HG03565 (cell line): ENCODE measurements around the gene ACKR1.

Experiments
- ATAC-seq: cut with Tn5 transposase; IDR thresholded peaks from one replicate; pipeline ENCODE4 v1.9.1; 2021; ENCODE audit warnings: mild to moderate bottlenecking, moderate library complexity; ENCODE audit not compliant: unreplicated experiment

ACKR1 gene

DNA sequence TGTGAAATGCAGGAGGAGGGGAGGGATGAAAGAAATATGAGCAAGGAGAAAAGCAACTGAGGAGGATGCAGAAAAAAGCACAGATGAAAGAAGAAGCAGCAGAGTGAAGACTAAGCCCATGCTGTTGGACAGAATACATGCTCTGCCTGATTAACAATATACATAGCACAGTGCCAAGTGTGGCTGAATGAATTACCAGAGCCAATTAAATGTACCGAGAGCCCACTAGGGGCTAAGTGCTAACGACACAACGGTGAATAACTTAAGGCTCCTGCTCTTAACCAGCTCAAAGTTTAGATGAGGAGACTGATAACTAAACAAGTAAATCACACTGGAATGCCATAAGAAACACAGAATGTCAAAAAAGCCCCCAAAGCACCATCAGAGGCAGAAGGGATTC, 17.6 kb upstream of the ACKR1 start:
- no peak for ATAC-seq

DNA sequence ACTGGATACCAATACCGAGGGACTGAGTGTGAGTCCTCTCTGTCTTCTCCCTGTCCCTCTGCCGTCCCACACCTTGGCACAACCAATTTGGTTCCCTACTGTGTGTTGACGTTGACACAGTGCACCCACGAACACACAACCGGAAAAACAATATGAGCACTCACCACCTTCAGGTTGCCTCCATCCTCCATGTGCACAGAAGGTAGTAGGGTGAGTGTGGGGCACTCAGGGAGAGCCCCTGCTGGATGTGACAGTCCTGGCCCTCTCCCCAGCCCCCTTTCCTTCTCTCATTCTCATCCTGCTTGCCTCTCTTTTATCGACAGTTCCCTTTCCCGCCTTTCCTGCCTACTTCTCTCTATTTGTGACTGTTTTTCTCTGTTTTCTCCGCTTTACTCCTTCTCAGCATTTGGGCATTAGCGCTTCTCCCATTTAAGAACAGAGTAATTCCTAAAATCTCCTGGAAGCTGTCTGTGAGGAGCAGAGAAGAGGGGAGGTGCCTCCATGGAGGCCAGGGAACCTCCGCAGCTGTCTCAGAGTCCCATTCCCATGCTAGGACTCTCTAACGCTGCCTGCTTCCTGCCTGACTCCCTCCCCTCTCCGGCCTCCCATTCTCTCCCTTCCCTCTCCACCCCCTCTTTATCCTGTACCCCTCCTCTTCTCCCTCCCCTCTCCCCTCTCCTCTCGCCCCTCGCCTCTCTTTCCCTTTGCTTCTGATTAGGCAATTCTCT, 16.9 kb upstream of the ACKR1 start:
- no peak for ATAC-seq

DNA sequence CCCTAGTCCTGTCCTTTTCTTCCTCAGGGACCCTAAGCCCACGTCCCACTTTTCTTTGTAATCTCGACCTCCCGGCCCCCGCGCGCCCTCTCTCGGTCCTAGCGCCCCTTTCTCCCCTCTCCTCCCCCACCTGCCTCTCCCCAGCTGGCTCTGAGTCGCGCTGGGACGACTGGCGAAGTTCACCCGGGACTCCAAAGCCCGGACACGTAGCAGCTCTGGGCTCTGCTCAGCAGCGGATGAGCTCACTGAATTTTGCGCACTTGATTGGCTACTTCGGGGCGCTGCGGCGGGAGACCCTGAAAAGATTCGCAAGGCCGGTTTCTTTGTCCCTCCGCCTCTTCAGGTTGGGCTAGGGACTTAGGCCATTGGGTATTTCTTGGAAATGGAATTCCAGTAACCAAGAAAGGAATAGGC, 16.3 kb upstream of the ACKR1 start:
- peak; percentile 93 for ATAC-seq

DNA sequence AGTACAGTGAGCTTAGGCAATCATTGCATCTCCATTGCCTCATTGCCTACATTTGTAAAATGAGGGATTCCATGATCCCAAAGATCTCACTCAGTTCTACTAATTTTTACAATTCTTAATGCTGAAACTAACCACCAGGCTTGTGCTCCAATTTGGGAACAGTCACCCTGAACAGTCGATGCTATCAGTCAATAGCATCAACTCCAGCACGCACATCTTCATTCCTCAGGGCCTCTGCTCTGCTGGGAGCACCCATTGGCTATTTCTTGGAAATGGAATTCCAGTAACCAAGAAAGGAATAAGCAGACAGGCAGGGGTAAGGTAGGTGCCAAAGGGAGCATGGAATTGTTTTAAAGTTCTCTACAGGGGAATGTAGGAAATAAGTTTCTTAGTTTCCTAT, 14.2 kb upstream of the ACKR1 start:
- ATAC-seq = no peak

DNA sequence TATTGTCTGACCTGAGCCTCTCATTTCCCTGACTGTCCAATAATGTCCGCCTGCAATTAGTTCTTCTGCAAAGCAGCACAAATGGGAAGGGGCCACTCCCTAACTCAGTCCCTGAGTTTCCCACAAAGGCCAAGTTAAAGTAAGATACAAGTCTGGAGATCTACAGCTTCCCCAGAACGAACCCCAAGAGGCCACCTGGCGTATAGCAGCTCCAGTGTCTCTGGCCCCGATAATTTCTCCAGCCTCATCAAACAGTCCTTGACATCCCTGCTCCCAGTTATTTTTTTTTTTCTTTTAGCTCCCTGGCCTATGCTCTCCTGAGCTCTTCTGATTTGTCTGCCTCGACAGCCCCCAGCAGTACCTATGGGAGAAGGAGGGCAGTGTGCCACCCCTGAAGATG, 8.1 kb upstream of the ACKR1 start:
- no peak for ATAC-seq

DNA sequence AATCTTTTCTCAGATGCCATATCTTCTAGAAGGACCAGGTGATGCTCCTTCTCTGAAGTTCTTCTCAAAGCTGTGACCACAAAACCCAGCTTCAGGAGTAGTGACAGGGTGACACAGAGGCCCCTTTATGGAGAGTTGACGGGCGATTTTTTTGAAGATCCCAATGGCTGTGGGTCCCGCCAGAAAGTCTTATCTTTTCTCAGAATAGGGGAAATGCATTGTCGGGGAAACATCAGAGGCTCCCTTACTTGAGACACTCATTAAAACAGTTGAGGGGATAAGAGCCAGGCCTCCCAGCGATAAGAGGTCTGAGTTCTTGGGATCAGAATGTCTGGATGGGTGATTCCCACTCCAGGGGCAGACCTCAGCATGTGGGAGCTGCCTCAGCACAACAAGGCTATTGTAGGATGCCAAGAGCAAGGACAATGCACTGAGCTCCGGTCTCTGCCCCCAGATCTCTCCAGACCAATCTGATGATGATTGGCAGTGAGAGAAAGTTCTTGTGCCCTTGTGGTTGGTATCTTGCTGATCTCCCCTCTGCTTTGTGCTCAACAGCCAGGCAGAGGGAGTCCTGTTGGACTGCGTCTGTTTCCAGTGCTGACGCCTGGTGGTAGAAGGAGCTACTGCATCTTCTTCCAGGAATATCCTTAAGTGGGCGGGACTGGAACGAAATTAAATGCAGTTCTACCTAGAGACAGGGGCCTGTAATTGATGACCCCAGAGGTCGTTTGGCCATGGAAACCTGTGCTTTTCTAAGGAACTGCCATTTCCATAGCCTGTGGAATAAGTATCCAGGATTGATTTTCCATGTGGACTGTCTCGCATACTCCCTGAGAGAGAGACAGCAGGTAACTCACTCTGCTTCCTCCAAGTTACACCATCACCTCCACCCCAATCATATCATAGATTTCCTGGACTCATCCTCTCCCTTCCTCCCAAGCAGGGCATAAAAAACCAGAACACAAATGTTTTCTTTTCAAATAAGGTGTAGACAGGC, 6.8 kb upstream of the ACKR1 start:
- ATAC-seq = peak; percentile 88

DNA sequence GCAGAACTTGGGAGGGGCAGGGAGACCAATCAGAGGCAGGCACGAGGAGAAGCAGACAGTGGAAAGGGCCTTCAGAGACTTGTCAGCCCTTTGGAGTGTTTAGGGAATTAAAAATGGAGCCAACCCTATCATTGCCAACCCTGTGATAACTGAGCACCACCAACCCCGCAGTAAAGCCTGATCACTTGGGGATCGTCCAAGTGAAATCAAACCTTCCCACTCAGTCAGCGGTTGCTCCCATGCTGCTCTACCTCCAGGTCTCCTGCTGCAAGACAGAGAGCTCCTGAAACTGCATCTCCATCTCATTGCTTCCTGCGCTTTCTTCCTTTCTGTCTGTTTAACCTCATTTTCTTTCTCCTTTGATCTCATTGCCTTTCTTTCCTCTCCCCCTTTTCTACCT, 4.8 kb upstream of the ACKR1 start:
- no peak for ATAC-seq

DNA sequence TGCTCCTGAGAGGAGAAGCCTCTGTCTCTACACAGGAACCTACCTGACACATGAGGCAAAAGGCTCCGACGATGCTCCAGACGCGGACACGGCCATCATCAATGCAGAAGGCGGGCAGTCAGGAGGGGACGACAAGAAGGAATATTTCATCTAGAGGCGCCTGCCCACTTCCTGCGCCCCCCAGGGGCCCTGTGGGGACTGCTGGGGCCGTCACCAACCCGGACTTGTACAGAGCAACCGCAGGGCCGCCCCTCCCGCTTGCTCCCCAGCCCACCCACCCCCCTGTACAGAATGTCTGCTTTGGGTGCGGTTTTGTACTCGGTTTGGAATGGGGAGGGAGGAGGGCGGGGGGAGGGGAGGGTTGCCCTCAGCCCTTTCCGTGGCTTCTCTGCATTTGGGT, 3.9 kb upstream of the ACKR1 start:
- no peak for ATAC-seq

DNA sequence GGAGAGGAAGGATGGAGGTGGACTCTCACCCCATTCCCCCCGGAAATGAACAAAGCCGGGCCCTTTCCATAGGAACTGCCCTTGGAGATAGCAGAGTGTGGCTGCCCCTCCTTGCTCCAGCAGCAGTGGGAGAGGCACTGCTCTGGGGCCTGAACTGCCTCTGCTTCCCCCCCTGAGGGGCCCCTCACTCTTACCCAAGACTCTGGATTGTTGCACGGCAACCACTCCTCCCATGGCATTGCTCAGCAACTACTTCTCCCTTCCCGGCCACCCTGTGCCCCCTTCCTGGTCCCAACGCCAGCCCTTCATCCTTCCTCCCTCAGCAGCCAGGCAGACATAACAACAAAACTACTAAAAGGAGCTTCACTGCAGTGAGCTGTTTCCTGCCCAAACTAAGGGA, 3.0 kb upstream of the ACKR1 start:
- ATAC-seq = no peak

DNA sequence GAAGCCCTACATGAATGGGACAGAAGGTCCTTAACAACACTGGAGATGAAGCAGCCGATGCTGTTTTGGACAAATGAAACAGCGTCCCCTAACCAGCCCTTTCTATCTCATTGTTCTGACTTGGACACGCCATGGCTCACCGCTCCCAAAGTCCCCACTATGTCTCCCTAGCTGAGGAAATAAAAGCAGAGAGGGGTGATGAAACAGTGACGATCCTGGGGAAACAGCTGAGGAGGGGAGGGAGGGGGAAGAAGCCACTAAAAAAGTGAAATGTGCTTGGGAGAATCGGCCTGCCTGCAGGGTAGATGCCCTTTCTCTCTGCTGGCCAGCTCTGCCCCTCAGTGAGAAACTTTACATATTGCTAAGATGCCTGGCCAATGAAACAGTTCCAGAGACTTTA, 1.1 kb upstream of the ACKR1 start:
- ATAC-seq = no peak

DNA sequence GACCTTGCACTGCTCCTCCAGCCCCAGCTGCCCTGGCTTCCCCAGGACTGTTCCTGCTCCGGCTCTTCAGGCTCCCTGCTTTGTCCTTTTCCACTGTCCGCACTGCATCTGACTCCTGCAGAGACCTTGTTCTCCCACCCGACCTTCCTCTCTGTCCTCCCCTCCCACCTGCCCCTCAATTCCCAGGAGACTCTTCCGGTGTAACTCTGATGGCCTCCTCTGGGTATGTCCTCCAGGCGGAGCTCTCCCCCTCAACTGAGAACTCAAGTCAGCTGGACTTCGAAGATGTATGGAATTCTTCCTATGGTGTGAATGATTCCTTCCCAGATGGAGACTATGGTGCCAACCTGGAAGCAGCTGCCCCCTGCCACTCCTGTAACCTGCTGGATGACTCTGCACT, 550 bp downstream of the ACKR1 start:
- ATAC-seq = no peak

DNA sequence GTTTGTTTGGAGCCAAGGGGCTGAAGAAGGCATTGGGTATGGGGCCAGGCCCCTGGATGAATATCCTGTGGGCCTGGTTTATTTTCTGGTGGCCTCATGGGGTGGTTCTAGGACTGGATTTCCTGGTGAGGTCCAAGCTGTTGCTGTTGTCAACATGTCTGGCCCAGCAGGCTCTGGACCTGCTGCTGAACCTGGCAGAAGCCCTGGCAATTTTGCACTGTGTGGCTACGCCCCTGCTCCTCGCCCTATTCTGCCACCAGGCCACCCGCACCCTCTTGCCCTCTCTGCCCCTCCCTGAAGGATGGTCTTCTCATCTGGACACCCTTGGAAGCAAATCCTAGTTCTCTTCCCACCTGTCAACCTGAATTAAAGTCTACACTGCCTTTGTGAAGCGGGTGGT, 1.4 kb downstream of the ACKR1 start:
- ATAC-seq = no peak

DNA sequence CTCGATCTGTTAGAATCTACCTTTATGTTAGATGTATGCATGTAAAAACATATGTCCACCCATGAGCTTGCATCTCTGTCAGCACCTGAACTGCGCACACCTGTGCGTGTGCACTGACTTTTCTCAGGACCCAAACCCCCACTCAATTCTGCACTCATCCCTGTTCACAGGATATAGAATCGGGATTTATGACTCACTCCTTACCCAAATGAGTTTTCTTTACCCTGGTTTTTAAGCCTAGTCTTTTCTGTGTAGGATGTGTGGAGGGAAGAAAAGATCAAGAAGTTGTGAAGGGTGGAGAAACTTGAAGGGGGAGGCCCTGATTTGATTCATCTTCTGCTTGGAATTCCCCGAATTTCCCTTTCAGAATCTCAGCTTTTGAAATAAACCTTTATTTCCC, 2.4 kb downstream of the ACKR1 start:
- ATAC-seq = no peak

DNA sequence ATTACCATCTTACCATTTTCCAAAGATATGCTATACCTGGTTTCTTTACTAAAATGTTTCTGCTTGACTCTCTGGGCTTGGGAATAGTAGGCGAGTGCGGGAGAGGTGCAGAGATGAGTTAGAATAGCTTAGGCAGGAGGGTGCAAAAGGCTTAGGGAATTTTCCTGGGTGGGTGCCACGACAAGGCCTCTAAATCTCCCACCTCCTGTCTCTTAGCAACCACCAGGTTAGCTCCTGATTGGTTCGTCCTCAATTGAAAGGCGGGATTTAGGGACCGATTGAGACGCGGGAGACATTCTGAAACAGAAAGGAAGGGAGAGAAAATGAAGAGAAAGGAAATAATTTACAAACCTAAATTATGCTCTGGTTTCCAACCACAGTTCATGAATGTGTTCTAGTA, 3.1 kb downstream of the ACKR1 start:
- ATAC-seq = no peak

DNA sequence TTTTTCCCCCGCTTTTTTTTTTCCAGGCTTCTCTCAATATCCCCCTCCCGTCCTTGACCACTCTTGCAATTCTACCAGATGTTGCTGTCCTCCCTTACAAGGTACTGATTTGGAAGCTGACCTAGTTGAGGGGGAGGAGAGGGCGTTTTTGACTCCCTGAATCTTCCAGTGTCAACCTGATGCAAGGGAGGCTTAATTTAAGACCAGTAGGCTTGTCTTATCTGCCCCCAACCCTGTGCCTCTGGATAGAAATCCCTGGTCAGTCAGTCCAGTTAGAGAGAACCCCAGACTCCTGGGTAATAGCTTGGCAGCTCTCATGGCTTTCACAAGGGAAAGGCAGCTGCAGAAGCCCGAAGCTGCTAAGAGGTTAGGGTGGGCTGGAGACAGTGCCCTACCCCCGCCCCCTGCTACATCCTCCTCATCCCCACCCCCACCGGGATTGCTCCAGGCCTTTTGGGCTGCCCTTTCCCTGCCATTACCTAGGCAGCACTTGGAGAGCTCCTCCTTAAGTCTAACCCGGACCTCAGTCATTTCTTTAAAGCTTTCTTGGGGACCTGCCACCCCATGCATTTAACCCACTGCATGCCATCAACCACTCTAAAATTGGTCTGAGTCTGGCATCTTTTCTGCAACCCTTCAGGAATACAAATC, 3.6 kb downstream of the ACKR1 start:
- ATAC-seq = no peak

DNA sequence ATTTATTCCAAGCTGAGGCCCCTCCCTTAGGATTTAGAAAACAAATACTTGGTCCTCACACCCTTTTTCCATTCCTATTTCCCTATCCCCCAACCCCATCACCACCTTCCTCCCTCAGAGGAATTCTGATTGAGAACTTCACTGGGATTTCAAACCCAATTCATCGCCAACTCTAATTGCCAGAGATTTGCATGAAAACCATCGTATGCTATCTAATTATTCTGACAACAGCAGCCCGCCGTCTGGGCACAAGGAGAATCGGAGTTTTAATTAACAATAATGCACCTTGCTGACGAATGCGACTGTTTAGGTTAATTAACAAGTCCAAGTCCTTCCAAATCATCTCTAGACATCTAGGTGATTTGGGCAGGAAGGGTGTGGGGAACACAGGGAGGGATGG, 4.4 kb downstream of the ACKR1 start:
- ATAC-seq = no peak

DNA sequence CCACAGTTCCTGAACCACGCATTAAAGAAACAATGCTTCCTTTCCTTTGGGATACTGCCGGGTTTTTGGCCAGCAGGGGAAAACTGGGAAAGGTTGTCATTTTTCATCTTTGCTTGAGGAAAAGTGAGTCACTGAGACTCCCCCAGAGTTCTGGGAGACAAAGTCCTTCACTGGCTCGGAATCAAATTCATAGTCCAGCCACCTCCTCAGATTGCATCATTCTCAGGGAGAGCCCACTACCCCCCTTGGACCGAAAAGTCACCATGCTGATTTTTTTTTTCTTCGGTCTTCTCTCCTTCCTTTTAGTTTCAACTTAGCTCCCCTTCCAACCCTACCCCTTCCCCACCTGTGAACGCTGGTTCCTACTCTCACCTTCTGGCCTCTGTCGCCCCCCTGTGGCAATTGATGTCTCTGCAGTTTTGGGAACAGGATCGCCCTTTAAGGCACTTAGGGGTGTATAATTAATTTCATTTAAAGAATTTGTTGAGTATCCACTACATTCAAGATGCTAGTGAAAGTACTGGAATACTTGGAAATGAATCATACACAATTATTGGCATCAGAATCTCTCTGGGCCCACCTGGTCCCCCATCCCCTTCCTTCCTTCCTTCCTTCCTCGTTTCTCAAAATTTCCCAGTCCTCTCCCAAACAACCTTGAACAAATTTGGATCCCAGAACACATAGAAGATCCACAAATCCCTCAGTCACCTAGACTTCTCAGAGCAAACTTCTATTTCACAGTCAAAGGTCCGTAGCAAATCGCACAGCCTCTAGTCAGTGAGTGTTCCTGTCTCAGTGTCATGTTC, 6.9 kb downstream of the ACKR1 start:
- no peak for ATAC-seq

DNA sequence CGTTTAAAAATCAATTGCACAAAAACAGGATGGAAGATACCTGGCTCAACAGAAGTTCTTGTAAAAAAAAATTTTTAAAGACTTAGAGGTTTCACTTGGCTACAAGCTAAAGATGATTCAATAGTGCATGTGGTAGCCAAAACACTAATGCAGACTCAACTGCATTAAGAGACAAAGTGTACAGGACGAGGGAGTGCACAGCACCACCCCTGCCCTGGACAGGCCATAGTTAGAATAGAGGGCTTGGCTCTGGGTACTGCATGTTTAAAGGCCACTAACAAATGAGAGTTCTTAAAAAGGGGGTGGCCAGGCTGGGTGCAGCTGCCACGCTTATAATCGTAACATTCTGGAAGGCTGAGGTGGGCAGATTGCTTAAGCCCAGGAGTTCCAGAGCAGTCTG, 7.9 kb downstream of the ACKR1 start:
- ATAC-seq = no peak

DNA sequence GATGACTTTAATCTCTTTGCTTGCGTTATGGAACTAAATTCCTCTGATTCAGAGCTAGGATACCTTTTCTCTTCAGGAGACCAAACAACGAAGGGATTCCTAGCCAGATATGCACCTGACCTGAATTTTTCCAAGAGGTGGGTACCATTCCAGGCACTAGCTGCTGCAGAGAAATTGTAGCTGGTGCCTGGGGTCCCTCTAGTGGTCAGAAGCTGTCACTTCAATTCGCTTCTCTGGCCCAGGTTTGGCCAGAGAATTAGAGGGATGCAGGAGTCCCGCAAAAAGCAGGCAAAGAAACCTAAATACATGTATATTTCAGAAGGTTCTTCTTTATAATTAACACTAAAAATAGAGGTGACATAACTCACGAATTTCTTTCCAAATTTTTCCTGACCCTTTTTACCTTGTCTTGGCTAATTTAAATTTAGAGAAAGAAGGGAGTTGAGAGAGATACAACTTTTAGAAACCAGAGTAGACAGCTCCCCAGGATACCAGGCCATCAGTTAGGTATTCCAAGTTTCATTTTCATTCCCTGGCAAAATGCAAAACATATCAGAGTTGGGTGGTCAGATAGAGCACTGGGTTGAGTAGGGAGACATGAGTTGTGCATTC, 9.6 kb downstream of the ACKR1 start:
- no peak for ATAC-seq
